H9 (cell line): Measurements from ENCODE around the gene SPDYE1. TPM values are rescaled to one million over a fixed set of nuclear protein-coding genes. Genes with fewer than 3 reads are reported as not detected.
"Not testable (repeated sequence)": the region's sequence is repeated elsewhere in the genome, so short reads cannot be mapped to it uniquely, and the experiment has no call there.

Experiments
- DNase-seq: peaks from one replicate; pipeline ENCODE4 v3.0.0-alpha.2; 2017
- H2AFZ ChIP-seq: one replicate; pipeline ENCODE4 v1.6.1; 2013; ENCODE audit warnings: mild to moderate bottlenecking, low read length, control low read depth, moderate library complexity
- H2AK5ac ChIP-seq: 2 replicates; pipeline ENCODE4 v1.6.1; 2013; ENCODE audit warnings: low read length, control low read depth, mixed read lengths; ENCODE audit not compliant: insufficient read length
- H2BK120ac ChIP-seq: one replicate; pipeline ENCODE4 v1.6.1; 2013; ENCODE audit warnings: low read depth, mild to moderate bottlenecking, low read length, control low read depth, inconsistent platforms; ENCODE audit not compliant: poor library complexity, severe bottlenecking
- H2BK12ac ChIP-seq: 2 replicates; pipeline ENCODE4 v1.6.1; 2013; ENCODE audit warnings: low read length, control low read depth, mixed read lengths, low read depth; ENCODE audit not compliant: insufficient read length
- H2BK15ac ChIP-seq: 2 replicates; pipeline ENCODE4 v1.6.1; 2013; ENCODE audit warnings: low read depth, low read length, control low read depth
- H2BK20ac ChIP-seq: one replicate; pipeline ENCODE4 v1.6.1; 2013; ENCODE audit warnings: low read depth, mild to moderate bottlenecking, low read length, control low read depth, inconsistent platforms; ENCODE audit not compliant: poor library complexity, severe bottlenecking
- H2BK5ac ChIP-seq: 2 replicates; pipeline ENCODE4 v1.6.1; 2013; ENCODE audit warnings: low read length, control low read depth, mixed read lengths; ENCODE audit not compliant: insufficient read length
- H3K14ac ChIP-seq: 2 replicates; pipeline ENCODE4 v1.6.1; 2013; ENCODE audit warnings: low read length, control low read depth; ENCODE audit not compliant: insufficient read depth
- H3K18ac ChIP-seq: 2 replicates; pipeline ENCODE4 v1.6.1; 2013; ENCODE audit warnings: low read depth, mild to moderate bottlenecking, mixed read lengths, low read length, control low read depth; ENCODE audit not compliant: insufficient read length
- H3K23ac ChIP-seq: 2 replicates; pipeline ENCODE4 v1.6.1; 2013; ENCODE audit warnings: low read length, control low read depth, mixed read lengths, low read depth; ENCODE audit not compliant: insufficient read length
- H3K23me2 ChIP-seq: 2 replicates; pipeline ENCODE4 v1.6.1; 2013; ENCODE audit warnings: low read depth, mild to moderate bottlenecking, mixed read lengths, low read length, control low read depth; ENCODE audit not compliant: insufficient read length, poor library complexity, severe bottlenecking
- H3K27ac ChIP-seq: 2 replicates; pipeline ENCODE4 v1.5.1; 2013; ENCODE audit warnings: low read length, control low read depth, mixed read lengths, low read depth; ENCODE audit not compliant: insufficient read length
- H3K27me3 ChIP-seq: 2 replicates; pipeline ENCODE4 v1.6.1; 2013; ENCODE audit warnings: low read length, control low read depth, inconsistent platforms; ENCODE audit not compliant: insufficient read depth
- H3K4ac ChIP-seq: 2 replicates; pipeline ENCODE4 v1.6.1; 2013; ENCODE audit warnings: low read depth, mild to moderate bottlenecking, control low read depth, inconsistent platforms, low read length, moderate library complexity
- H3K4me1 ChIP-seq: 2 replicates; pipeline ENCODE4 v1.6.1; 2013; ENCODE audit warnings: low read length, control low read depth, inconsistent platforms; ENCODE audit not compliant: insufficient read depth
- H3K4me2 ChIP-seq: 2 replicates; pipeline ENCODE4 v1.6.1; 2013; ENCODE audit warnings: low read length, control low read depth, mixed read lengths; ENCODE audit not compliant: insufficient read length, insufficient read depth
- H3K56ac ChIP-seq: 2 replicates; pipeline ENCODE4 v1.6.1; 2013; ENCODE audit warnings: low read depth, mild to moderate bottlenecking, mixed read lengths, low read length, control low read depth; ENCODE audit not compliant: insufficient read length
- H3K79me1 ChIP-seq: 2 replicates; pipeline ENCODE4 v1.6.1; 2013; ENCODE audit warnings: low read depth, mild to moderate bottlenecking, moderate library complexity, low read length, control low read depth, inconsistent platforms; ENCODE audit not compliant: insufficient read depth, poor library complexity, severe bottlenecking
- H3K79me2 ChIP-seq: 2 replicates; pipeline ENCODE4 v1.6.1; 2013; ENCODE audit warnings: low read length, control low read depth, inconsistent platforms; ENCODE audit not compliant: insufficient read depth
- H3K9ac ChIP-seq: 2 replicates; pipeline ENCODE4 v1.6.1; 2013; ENCODE audit warnings: low read length, control low read depth, mixed read lengths; ENCODE audit not compliant: insufficient read length; ENCODE audit errors: extremely low read depth
- H3K9me3 ChIP-seq: one replicate; pipeline ENCODE4 v1.6.1; 2013; ENCODE audit warnings: low read depth, low read length, inconsistent platforms; ENCODE audit not compliant: control insufficient read depth
- H3T11ph ChIP-seq: one replicate; pipeline ENCODE4 v1.6.1; 2013; ENCODE audit warnings: mild to moderate bottlenecking, low read length, control low read depth, inconsistent platforms
- H4K20me1 ChIP-seq: one replicate; pipeline ENCODE4 v1.6.1; 2013; ENCODE audit not compliant: control insufficient read depth, insufficient read length, insufficient read depth
- H4K5ac ChIP-seq: 2 replicates; pipeline ENCODE4 v1.6.1; 2013; ENCODE audit warnings: low read depth, mild to moderate bottlenecking, mixed read lengths, low read length, control low read depth; ENCODE audit not compliant: insufficient read length
- H4K8ac ChIP-seq: replicated peaks from 2 replicates; pipeline ENCODE4 v1.6.1; 2013; ENCODE audit warnings: low read length, control low read depth, mixed read lengths, low read depth; ENCODE audit not compliant: insufficient read length
- H4K91ac ChIP-seq: 2 replicates; pipeline ENCODE4 v1.6.1; 2013; ENCODE audit warnings: low read depth, mild to moderate bottlenecking, moderate library complexity, mixed read lengths, low read length, control low read depth; ENCODE audit not compliant: insufficient read length
- H3K27ac Mint-ChIP-seq, 3 experiments: 2 replicates in 2 of 3; 3 replicates in 1 of 3; pipeline ENCODE4 v1.8.0; 2020 to 2021; ENCODE audit warnings: mixed read lengths in 3 of 3, mild to moderate bottlenecking in 1 of 3, moderate library complexity in 1 of 3
- H3K27me3 Mint-ChIP-seq: 2 replicates; pipeline ENCODE4 v1.8.0; 2021; ENCODE audit warnings: low read depth, mild to moderate bottlenecking, moderate library complexity, mixed read lengths
- H3K36me3 Mint-ChIP-seq, 3 experiments: 2 replicates in 2 of 3; 3 replicates in 1 of 3; pipeline ENCODE4 v1.8.0; 2020 to 2021; ENCODE audit warnings: low read depth in 3 of 3, mixed read lengths in 3 of 3; ENCODE audit not compliant: insufficient read depth in 1 of 3
- H3K4me1 Mint-ChIP-seq, 2 experiments: 2 replicates each; pipeline ENCODE4 v1.8.0; 2020; ENCODE audit warnings: mixed read lengths in 2 of 2
- H3K4me3 Mint-ChIP-seq, 2 experiments: 2 replicates in 1 of 2; 3 replicates in 1 of 2; pipeline ENCODE4 v1.8.0; 2020 to 2021; ENCODE audit warnings: mild to moderate bottlenecking in 2 of 2, mixed read lengths in 2 of 2, moderate library complexity in 1 of 2
- H3K9me3 Mint-ChIP-seq, 2 experiments: 2 replicates in 1 of 2; 3 replicates in 1 of 2; pipeline ENCODE4 v1.8.0; 2020; ENCODE audit warnings: mild to moderate bottlenecking in 2 of 2, mixed read lengths in 2 of 2, moderate library complexity in 1 of 2
- WGBS: extraction: QIAGEN DNeasy Blood & Tissue Kit; methylation state at CpG from one replicate; pipeline ENCODE4 v1.1.7; 2013; ENCODE audit warnings: missing lambda C conversion rate, low lambda C conversion rate, mixed read lengths; ENCODE audit not compliant: insufficient read length; ENCODE audit errors: extremely low coverage; 5-methylcytosine and 5-hydroxymethylcytosine counted together
- total RNA-seq: library from RNA; stranded (reverse); gene quantifications from 2 replicates; pipeline ENCODE4 v1.2.1, GENCODE V29; 2021

Gene SPDYE1
- total RNA-seq, 1 experiment from 2014 or later: not detected

DNA sequence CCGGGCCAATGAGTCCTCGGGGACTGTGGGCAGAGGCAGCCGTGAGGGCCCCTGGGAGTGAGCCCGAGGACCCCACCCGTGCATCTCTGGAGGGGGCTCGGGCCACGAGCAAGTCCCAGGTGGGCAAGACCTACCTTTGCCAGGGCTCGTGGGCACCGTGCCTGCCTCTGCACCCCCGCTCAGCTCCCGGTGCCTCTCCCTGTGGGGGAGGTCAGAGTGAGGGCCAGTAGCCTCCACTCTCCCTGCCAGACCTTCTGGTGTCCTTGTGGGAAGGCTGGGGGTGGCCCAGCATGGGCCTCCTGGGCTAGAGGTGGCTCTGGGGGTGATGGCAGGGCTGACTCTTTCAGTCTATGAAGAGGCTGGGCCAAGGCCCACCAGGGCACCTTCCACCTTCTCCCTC lies 31.7 kb downstream of the SPDYE1 start:
- not testable (repeated sequence) for H3K27ac ChIP-seq, H2AFZ ChIP-seq, H3K23ac ChIP-seq, H3K4me2 ChIP-seq, H2AK5ac ChIP-seq, H3K9me3 Mint-ChIP-seq, H3K56ac ChIP-seq, H3K79me1 ChIP-seq, H3K23me2 ChIP-seq, H3K9me3 ChIP-seq, H2BK120ac ChIP-seq, H2BK12ac ChIP-seq, H3K79me2 ChIP-seq, H3K4me1 ChIP-seq, H4K91ac ChIP-seq, H3K27ac Mint-ChIP-seq, H2BK5ac ChIP-seq, H3K36me3 Mint-ChIP-seq, H3K9ac ChIP-seq, H3K27me3 ChIP-seq, H3K4me3 Mint-ChIP-seq, H2BK15ac ChIP-seq, H3K14ac ChIP-seq, H3K27me3 Mint-ChIP-seq, H3K4me1 Mint-ChIP-seq, H3K18ac ChIP-seq, H4K8ac ChIP-seq, H3T11ph ChIP-seq, H2BK20ac ChIP-seq, H3K4ac ChIP-seq, H4K20me1 ChIP-seq, H4K5ac ChIP-seq
- WGBS: no CpG with 5 or more reads among the region's 11 CpGs
- DNase-seq: peak; percentile 1

DNA sequence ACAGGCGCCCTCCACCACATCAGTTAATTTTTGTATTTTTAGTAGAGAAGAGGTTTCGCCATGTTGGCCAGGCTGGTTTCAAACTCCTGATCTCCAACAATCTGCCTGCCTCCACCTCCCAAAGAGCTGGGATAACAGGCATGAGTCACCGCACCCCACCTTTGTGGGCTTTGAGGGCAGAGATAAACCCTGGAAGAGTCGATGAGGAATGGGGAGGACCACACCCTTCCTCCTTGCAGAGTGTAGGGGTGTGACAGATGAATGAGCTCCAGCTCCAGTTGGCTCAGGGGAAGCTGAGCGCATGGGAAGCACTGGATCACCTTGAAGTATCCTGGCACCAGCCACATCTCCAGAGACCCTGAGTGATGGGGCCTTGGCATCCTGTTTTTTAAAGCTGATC lies 32.3 kb downstream of the SPDYE1 start:
- H3K4me1 Mint-ChIP-seq, H3K9me3 Mint-ChIP-seq, H3K4me2 ChIP-seq, H3K4ac ChIP-seq, H3K4me1 ChIP-seq, H3T11ph ChIP-seq, H4K8ac ChIP-seq, H2BK120ac ChIP-seq, H3K27ac ChIP-seq, H4K91ac ChIP-seq, H3K79me1 ChIP-seq, H3K9me3 ChIP-seq, H2BK20ac ChIP-seq, H3K18ac ChIP-seq, DNase-seq, H2AFZ ChIP-seq, H4K5ac ChIP-seq, H3K56ac ChIP-seq, H3K23ac ChIP-seq, H2BK5ac ChIP-seq, H2AK5ac ChIP-seq, H3K36me3 Mint-ChIP-seq, H3K79me2 ChIP-seq, H3K27ac Mint-ChIP-seq, H4K20me1 ChIP-seq, H3K14ac ChIP-seq, H3K4me3 Mint-ChIP-seq, H3K23me2 ChIP-seq, H2BK12ac ChIP-seq, H2BK15ac ChIP-seq, H3K27me3 ChIP-seq, H3K9ac ChIP-seq, H3K27me3 Mint-ChIP-seq: not testable (repeated sequence)
- no CpG with 5 or more reads among the region's 5 CpGs for WGBS
